Activated CD4-positive, alpha-beta T cell treated with anti-CD3 and anti-CD28 coated beads for 36 hours (primary cell): ENCODE measurements around the gene GATB. TPM values are rescaled to one million over a fixed set of nuclear protein-coding genes. Genes with fewer than 3 reads are reported as not detected.
"Not testable (repeated sequence)": the region's sequence is repeated elsewhere in the genome, so short reads cannot be mapped to it uniquely, and the experiment has no call there.

Source experiments
- ATAC-seq: fragments of 200-7000 bp; cut with Tn5 transposase; one replicate; pipeline ENCODE4 v1.10.0; 2021; ENCODE audit warnings: mild to moderate bottlenecking, moderate library complexity
- CTCF ChIA-PET: fragments of 350-600 bp; sonication (Branson Sonifier 250); formaldehyde crosslinking; loops from one replicate; lab custom pipeline; 2021; ENCODE audit warnings: antibody characterized with exemption; lab: Charles Lee
- POLR2A ChIA-PET: fragments of 350-600 bp; sonication (Branson Sonifier 250); formaldehyde crosslinking; loops from one replicate; lab custom pipeline; 2021; ENCODE audit warnings: antibody characterized with exemption, inconsistent platforms; lab: Charles Lee
- DNase-seq: peaks from one replicate; pipeline ENCODE4 v3.0.0-alpha.2; 2020
- H3K27ac Mint-ChIP-seq: one replicate; pipeline ENCODE4 v1.8.0; 2021; ENCODE audit warnings: mixed read lengths
- H3K27me3 Mint-ChIP-seq: one replicate; pipeline ENCODE4 v1.8.0; 2021; ENCODE audit warnings: mixed read lengths
- H3K36me3 Mint-ChIP-seq: one replicate; pipeline ENCODE4 v1.8.0; 2021; ENCODE audit warnings: low read depth, mixed read lengths
- H3K4me1 Mint-ChIP-seq: one replicate; pipeline ENCODE4 v1.8.0; 2021; ENCODE audit warnings: mixed read lengths
- H3K4me3 Mint-ChIP-seq: one replicate; pipeline ENCODE4 v1.8.0; 2021; ENCODE audit warnings: mild to moderate bottlenecking, moderate library complexity, mixed read lengths
- H3K9me3 Mint-ChIP-seq: one replicate; pipeline ENCODE4 v1.8.0; 2021; ENCODE audit warnings: low read depth, mixed read lengths
- intact Hi-C, 2 experiments: fragments of 100-400 bp; cut with DNase I in 1 of 2; cut with micrococcal nuclease in 1 of 2; formaldehyde crosslinking; loops; one replicate each; pipeline versions ENCODE4 v1.14.2 to v1.15.1; 2022 to 2024; cut with DNase I, micrococcal nuclease
- total RNA-seq, 2 experiments: library from RNA; stranded (reverse); gene quantifications; one replicate each; pipeline ENCODE4 v1.2.3, GENCODE V29; 2021

GATB gene
- total RNA-seq, 2 experiments from 2014 or later: 21.2 to 25.6 TPM

GRCh38 chr4:151750156-151750555, 10.7 kb downstream of the GATB start:
- intact Hi-C loops: no loop called here
- Mint-ChIP-seq H3K4me3 (no peak overlapping the region), H3K9me3 (no peaks in the 10 kb centered on the region), H3K36me3 (peaks cover 25% of the 10 kb centered on the region), H3K27me3 (no peaks in the 10 kb centered on the region), H3K4me1 (peaks cover 13% of the 10 kb centered on the region), H3K27ac (no peak overlapping the region)
- ATAC-seq: no peak
- ChIA-PET CTCF (interaction anchor here (0.6 kb wide), 1 partner anchor 1131 kb away, joined by 3 read pairs; no protein-coding TSS in a partner anchor), POLR2A (interaction anchor here (0.8 kb wide), 1 partner anchor 26 kb away, joined by 4 read pairs; no protein-coding TSS in a partner anchor)
- no peak for DNase-seq

GRCh38 chr4:151745481-151746231, 15.2 kb downstream of the GATB start:
- ChIA-PET POLR2A (no interaction called here), CTCF (no interaction called here)

GRCh38 chr4:151744614-151745013, 16.2 kb downstream of the GATB start:
- Mint-ChIP-seq H3K27me3 (no peaks in the 10 kb centered on the region), H3K4me3 (no peak overlapping the region), H3K36me3 (peaks cover 14% of the 10 kb centered on the region), H3K9me3 (no peaks in the 10 kb centered on the region), H3K4me1 (peaks cover 6% of the 10 kb centered on the region), H3K27ac (no peak overlapping the region)
- DNase-seq: no peak
- ATAC-seq: peak; percentile 57
- POLR2A ChIA-PET: no interaction called here
- intact Hi-C loops: no loop called here
- CTCF ChIA-PET: interaction anchor here (0.6 kb wide), 1 partner anchor 1170 kb away, joined by 3 read pairs; no protein-coding TSS in a partner anchor

More at GRCh38 chr4:151745481-151746231, 15.2 kb downstream of the GATB start:
- intact Hi-C loops: no loop called here
- no peaks in the 10 kb centered on the region for H3K9me3 Mint-ChIP-seq
- H3K27me3 Mint-ChIP-seq: no peaks in the 10 kb centered on the region
- DNase-seq (no peak), ATAC-seq (no peak)
- peaks cover 18% of the 10 kb centered on the region for H3K36me3 Mint-ChIP-seq
- no peak overlapping the region for H3K4me3 Mint-ChIP-seq
- H3K4me1 Mint-ChIP-seq: peaks cover 6% of the 10 kb centered on the region
- no peak overlapping the region for H3K27ac Mint-ChIP-seq

GRCh38 chr4:151743894-151744293, 16.9 kb downstream of the GATB start:
- intact Hi-C loops: no loop called here
- Mint-ChIP-seq H3K4me1 (peaks cover 6% of the 10 kb centered on the region), H3K36me3 (peaks cover 16% of the 10 kb centered on the region), H3K27me3 (no peaks in the 10 kb centered on the region), H3K9me3 (no peaks in the 10 kb centered on the region), H3K27ac (no peak overlapping the region), H3K4me3 (no peak overlapping the region)
- ChIA-PET CTCF (no interaction called here), POLR2A (no interaction called here)
- ATAC-seq (no peak), DNase-seq (no peak)

- ChIA-PET CTCF (no interaction called here), POLR2A (no interaction called here)
- H3K36me3 Mint-ChIP-seq: peaks cover 22% of the 10 kb centered on the region
- no peak for DNase-seq
- intact Hi-C loops: no loop called here
- no peak for ATAC-seq
- no peak overlapping the region for H3K4me3 Mint-ChIP-seq
- H3K27ac Mint-ChIP-seq: no peak overlapping the region
- no peaks in the 10 kb centered on the region for H3K27me3 Mint-ChIP-seq
- peaks cover under 1% of the 10 kb centered on the region for H3K9me3 Mint-ChIP-seq
- H3K4me1 Mint-ChIP-seq: peaks cover 6% of the 10 kb centered on the region
These were observed 17.5 kb downstream of the GATB start for GRCh38 chr4:151743128-151743854.

GRCh38 chr4:151738720-151739517, 21.9 kb downstream of the GATB start:
- ChIA-PET POLR2A (no interaction called here), CTCF (interaction anchor here (0.9 kb wide), 1 partner anchor 10 kb away, joined by 5 read pairs; no protein-coding TSS in a partner anchor)
- no peak for DNase-seq
- Mint-ChIP-seq H3K9me3 (peaks cover 9% of the 10 kb centered on the region), H3K27me3 (no peaks in the 10 kb centered on the region), H3K36me3 (peaks cover 40% of the 10 kb centered on the region), H3K4me3 (no peak overlapping the region), H3K27ac (no peak overlapping the region), H3K4me1 (no peaks in the 10 kb centered on the region)
- intact Hi-C loops: no loop called here
- no peak for ATAC-seq

- intact Hi-C loops, H3K27ac Mint-ChIP-seq: not testable (repeated sequence)
- peaks cover 40% of the 10 kb centered on the region for H3K36me3 Mint-ChIP-seq
These were observed 24.0 kb downstream of the GATB start for GRCh38 chr4:151736852-151737251.

GRCh38 chr4:151736361-151736760, 24.4 kb downstream of the GATB start:
- H3K4me3 Mint-ChIP-seq: no peak overlapping the region
- ChIA-PET POLR2A (no interaction called here), CTCF (interaction anchor here (0.6 kb wide), 1 partner anchor 175 kb away, joined by 3 read pairs; no protein-coding TSS in a partner anchor)
- H3K9me3 Mint-ChIP-seq: peaks cover 9% of the 10 kb centered on the region
- H3K4me1 Mint-ChIP-seq: peaks cover 5% of the 10 kb centered on the region
- DNase-seq (no peak), ATAC-seq (no peak)
- H3K27me3 Mint-ChIP-seq: no peaks in the 10 kb centered on the region
- intact Hi-C loops: no loop called here
- peaks cover 38% of the 10 kb centered on the region for H3K36me3 Mint-ChIP-seq
- H3K27ac Mint-ChIP-seq: no peak overlapping the region

More at GRCh38 chr4:151736852-151737251, 24.0 kb downstream of the GATB start:
- ATAC-seq, H3K9me3 Mint-ChIP-seq, H3K4me3 Mint-ChIP-seq, POLR2A ChIA-PET, H3K27me3 Mint-ChIP-seq, H3K4me1 Mint-ChIP-seq, DNase-seq, CTCF ChIA-PET: not testable (repeated sequence)

- H3K4me3 Mint-ChIP-seq, ATAC-seq, H3K27ac Mint-ChIP-seq, H3K27me3 Mint-ChIP-seq, CTCF ChIA-PET, POLR2A ChIA-PET, DNase-seq, H3K9me3 Mint-ChIP-seq, H3K4me1 Mint-ChIP-seq, intact Hi-C loops: not testable (repeated sequence)
- peaks cover 13% of the 10 kb centered on the region for H3K36me3 Mint-ChIP-seq
These were observed 29.1 kb downstream of the GATB start for GRCh38 chr4:151731670-151732069.

- ATAC-seq (no peak), DNase-seq (no peak)
- H3K27me3 Mint-ChIP-seq: no peaks in the 10 kb centered on the region
- peaks cover 5% of the 10 kb centered on the region for H3K36me3 Mint-ChIP-seq
- no peak overlapping the region for H3K27ac Mint-ChIP-seq
- ChIA-PET CTCF (interaction anchor here (0.7 kb wide), 1 partner anchor 556 kb away, joined by 4 read pairs; no protein-coding TSS in a partner anchor), POLR2A (no interaction called here)
- intact Hi-C loops: no loop called here
- H3K4me1 Mint-ChIP-seq: peaks cover 9% of the 10 kb centered on the region
- no peaks in the 10 kb centered on the region for H3K9me3 Mint-ChIP-seq
- no peak overlapping the region for H3K4me3 Mint-ChIP-seq
These were observed 30.9 kb downstream of the GATB start for GRCh38 chr4:151729731-151730559.
